Adrenal gland (tissue), 12 donors: ENCODE data around the gene GABPB1. TPM values are rescaled to one million over a fixed set of nuclear protein-coding genes. Genes with fewer than 3 reads are reported as not detected.

Experiments used
- DNase-seq, 7 donors: peaks; one replicate each; pipeline ENCODE4 v3.0.0-alpha.2; 2019 to 2020
- H3K27ac ChIP-seq, 5 donors: fragments of 200-600 bp; sonication (generic) in 4 of 5; 1 replicate in 3 of 5; 2 replicates in 2 of 5; pipeline versions ENCODE4 v1.5.1 to v1.8.0; 2016 to 2020; ENCODE audit warnings: mild to moderate bottlenecking in 1 of 5
- H3K27me3 ChIP-seq: fragments of 200-600 bp; 2 replicates; pipeline ENCODE4 v1.8.0; 2021
- H3K36me3 ChIP-seq, 2 donors: fragments of 200-600 bp; replicated peaks in 1 of 2; 1 replicate in 1 of 2; 2 replicates in 1 of 2; pipeline versions ENCODE4 v1.5.1 to v1.8.0; 2018 to 2022
- H3K4me1 ChIP-seq, 2 donors: fragments of 200-600 bp; replicated peaks in 1 of 2; 1 replicate in 1 of 2; 2 replicates in 1 of 2; pipeline versions ENCODE4 v1.5.1 to v1.8.0; 2018 to 2021
- H3K4me3 ChIP-seq, 4 donors: fragments of 200-600 bp; sonication (generic) in 3 of 4; one replicate each; pipeline ENCODE4 v1.5.1; 2016 to 2018
- H3K9me3 ChIP-seq, 3 donors: fragments of 200-600 bp; sonication (generic) in 1 of 3; replicated peaks in 1 of 3; 1 replicate in 2 of 3; 2 replicates in 1 of 3; pipeline versions ENCODE4 v1.5.1 to v1.8.0; 2016 to 2021
- CTCF ChIP-seq, 6 experiments: fragments of 450-650 bp in 4 of 6; fragments of 200-600 bp in 2 of 6; sonication (generic) in 1 of 6; IDR thresholded peaks; 1 replicate in 5 of 6; 2 replicates in 1 of 6; pipeline versions ENCODE4 v1.5.1 to v1.8.0; 2016 to 2021; ENCODE audit warnings: antibody characterized with exemption in 6 of 6, mild to moderate bottlenecking in 2 of 6, moderate library complexity in 1 of 6
- POLR2A ChIP-seq, 2 donors: fragments of 450-650 bp; IDR thresholded peaks; one replicate each; pipeline ENCODE4 v1.6.1; 2017; ENCODE audit warnings: antibody characterized with exemption in 2 of 2, mild to moderate bottlenecking in 2 of 2, moderate library complexity in 1 of 2
- WGBS, 4 donors: extraction: QIAGEN DNeasy Blood & Tissue Kit in 2 of 4; methylation state at CpG; one replicate each; pipeline versions ENCODE4 v1.1.5 to v1.1.7; 2013 to 2017; 5-methylcytosine and 5-hydroxymethylcytosine counted together
- intact Hi-C, 2 donors: fragments of 100-400 bp; cut with DNase I; formaldehyde crosslinking; loops; one replicate each; pipeline versions ENCODE4 v1.14.1 to v1.15.0; 2022 to 2023
- polyA plus RNA-seq, 3 donors: library from polyadenylated mRNA; stranded (reverse); fragments of 200-250 nt in 2 of 3; fragments of 350-450 nt in 1 of 3; fragmentation: Illumina TruSeq in 1 of 3; extraction: RNeasy Lipid Tissue Mini Kit (QIAGEN cat#74804) in 1 of 3; gene quantifications; one replicate each; pipeline ENCODE4 v1.2.3, GENCODE V29; 2013 to 2014
- total RNA-seq, 9 donors: library from RNA; depleted of rRNA in 4 of 9; stranded (reverse); fragments of >200 nt in 4 of 9; fragments of 120-200 nt in 1 of 9; fragmentation: NEBNext Ultra II Directional in 1 of 9; extraction: Animal tissue kit (Norgen Biotek cat#: 25700) in 1 of 9; gene quantifications; one replicate each; pipeline versions ENCODE4 v1.1.0 to v1.2.4, GENCODE V29; 2013 to 2023
- donor health status: healthy with polysubstance abuse.
- donor health status: Bipolar disorder and iron deficiency.
- donor health status: DM: yes; HTN: yes; CAD: no.
- donor health status: DM: no; HTN: no; CAD: no.
- donor health status: DM: no; HTN: no; CAD: no.
- donor health status: DM: yes; HTN: yes; CAD: no.

The GABPB1 gene
- total and polyA plus RNA-seq, 12 donors = 3.7 to 24.3 (median 14.7) TPM

GRCh38 chr15:50248994-50249582 lies 105.9 kb downstream of the GABPB1 start:
- no peaks in the 10 kb centered on the region for H3K36me3 ChIP-seq
- DNase-seq = no peak
- intact Hi-C loops = no loop called here
- no peak for TF ChIP-seq POLR2A (IDR thresholded peaks at IDR 0.05)
- no peak for TF ChIP-seq CTCF (IDR thresholded peaks at IDR 0.05)
- H3K9me3 ChIP-seq = no peaks in the 10 kb centered on the region
- no peak overlapping the region for H3K27ac ChIP-seq
- 27 to 42% (median 29%) methylated on average over 4 of the region's 4 CpGs for WGBS, 4 donors
- peaks cover 0 to 14% of the 10 kb centered on the region in 2 donors for H3K4me1 ChIP-seq
- no peak overlapping the region for H3K4me3 ChIP-seq
- H3K27me3 ChIP-seq = no peaks in the 10 kb centered on the region

GRCh38 chr15:50247819-50248655 lies 107.0 kb downstream of the GABPB1 start:
- 85 to 91% (median 89%) methylated on average over 14 of the region's 14 CpGs for WGBS, 4 donors
- intact Hi-C loops = no loop called here

GRCh38 chr15:50246631-50247030 lies 108.4 kb downstream of the GABPB1 start:
- Histone ChIP-seq H3K4me1 (peaks cover 0 to 14% of the 10 kb centered on the region in 2 donors), H3K4me3 (no peak overlapping the region), H3K9me3 (no peaks in the 10 kb centered on the region), H3K27ac (no peak overlapping the region), H3K27me3 (no peaks in the 10 kb centered on the region), H3K36me3 (no peaks in the 10 kb centered on the region)
- no peak for DNase-seq
- 81 to 98% (median 93%) methylated on average over 2 of the region's 2 CpGs for WGBS, 4 donors
- no peak for TF ChIP-seq CTCF (IDR thresholded peaks at IDR 0.05)
- TF ChIP-seq POLR2A (IDR thresholded peaks at IDR 0.05) = no peak
- intact Hi-C loops = no loop called here

More at GRCh38 chr15:50247819-50248655, 107.0 kb downstream of the GABPB1 start:
- H3K9me3 ChIP-seq = no peaks in the 10 kb centered on the region
- H3K36me3 ChIP-seq = no peaks in the 10 kb centered on the region
- no peaks in the 10 kb centered on the region for H3K27me3 ChIP-seq
- peaks cover 0 to 14% of the 10 kb centered on the region in 2 donors for H3K4me1 ChIP-seq
- TF ChIP-seq POLR2A (IDR thresholded peaks at IDR 0.05) (no peak), CTCF (IDR thresholded peaks at IDR 0.05) (no peak)
- peak overlapping the region in 1 of 5 donors; percentile 41 for H3K27ac ChIP-seq
- DNase-seq = peak in 4 of 7 donors; percentile 17 to 91 (median 30)
- H3K4me3 ChIP-seq = no peak overlapping the region

- Histone ChIP-seq H3K36me3 (no peaks in the 10 kb centered on the region), H3K4me1 (peaks cover 0 to 14% of the 10 kb centered on the region in 2 donors), H3K4me3 (no peak overlapping the region), H3K27ac (no peak overlapping the region), H3K27me3 (no peaks in the 10 kb centered on the region), H3K9me3 (no peaks in the 10 kb centered on the region)
- 73 to 90% (median 84%) methylated on average over 2 of the region's 2 CpGs for WGBS, 4 donors
- no peak for DNase-seq
- no peak for TF ChIP-seq POLR2A (IDR thresholded peaks at IDR 0.05)
- TF ChIP-seq CTCF (IDR thresholded peaks at IDR 0.05) = no peak
- intact Hi-C loops = no loop called here
Measured at GRCh38 chr15:50244959-50245624, 109.9 kb downstream of the GABPB1 start.
